SK-N-SH treated with all-trans-retinoic acid at 6 μM for 48 hours (cell line): ENCODE results near the gene TTC16.

Experiments used
- ATAC-seq: fragments of 200-7000 bp; cut with Tn5 transposase; 3 replicates; pipeline ENCODE4 v1.9.1; 2020; ENCODE audit warnings: mild to moderate bottlenecking, moderate library complexity
- ARNTL ChIP-seq: fragments of 450-650 bp; formaldehyde crosslinking; IDR thresholded peaks from 2 replicates; pipeline ENCODE4 v1.5.0; 2020; ENCODE audit warnings: low read depth, mild to moderate bottlenecking, moderate library complexity, borderline replicate concordance
- BACH2 ChIP-seq: fragments of 250-450 bp; sonication (Bioruptor Pico); IDR thresholded peaks from 2 replicates; pipeline ENCODE4 v1.9.0; 2021; ENCODE audit warnings: mild to moderate bottlenecking, borderline replicate concordance
- CREB5 ChIP-seq: fragments of 250-450 bp; sonication (Bioruptor Pico); IDR thresholded peaks from 2 replicates; pipeline ENCODE4 v1.5.1; 2020; ENCODE audit warnings: low read depth, mild to moderate bottlenecking, moderate library complexity
- CSDC2 ChIP-seq: fragments of 250-450 bp; sonication (Bioruptor Pico); IDR thresholded peaks from 2 replicates; pipeline ENCODE4 v1.5.0; 2020; ENCODE audit warnings: mild to moderate bottlenecking, moderate library complexity
- ESRRG ChIP-seq: fragments of 250-450 bp; sonication (Bioruptor Pico); IDR thresholded peaks from 2 replicates; pipeline ENCODE4 v1.6.1; 2021; ENCODE audit warnings: mild to moderate bottlenecking
- GLIS3 ChIP-seq: fragments of 250-450 bp; sonication (Bioruptor Pico); IDR thresholded peaks from 2 replicates; pipeline ENCODE4 v1.5.0; 2020; ENCODE audit warnings: mild to moderate bottlenecking, moderate library complexity
- ISL1 ChIP-seq: fragments of 250-450 bp; sonication (Bioruptor Pico); IDR thresholded peaks from 2 replicates; pipeline ENCODE4 v2.1.2; 2022; ENCODE audit warnings: mild to moderate bottlenecking, moderate library complexity
- OSR1 ChIP-seq: fragments of 250-450 bp; sonication (Bioruptor Pico); IDR thresholded peaks from 2 replicates; pipeline ENCODE4 v1.8.0; 2022; ENCODE audit warnings: moderate library complexity, mild to moderate bottlenecking, inconsistent platforms
- POU6F1 ChIP-seq: fragments of 250-450 bp; sonication (Bioruptor Pico); IDR thresholded peaks from 2 replicates; pipeline ENCODE4 v1.8.0; 2021; ENCODE audit warnings: low read depth, mild to moderate bottlenecking, moderate library complexity, borderline replicate concordance
- PPARA ChIP-seq: fragments of 250-450 bp; sonication (Bioruptor Pico); IDR thresholded peaks from 2 replicates; pipeline ENCODE4 v1.5.0; 2020; ENCODE audit warnings: mild to moderate bottlenecking, borderline replicate concordance
- RARB ChIP-seq: fragments of 250-450 bp; sonication (Bioruptor Pico); IDR thresholded peaks from 2 replicates; pipeline ENCODE4 v1.8.0; 2021; ENCODE audit warnings: mild to moderate bottlenecking, moderate library complexity
- SNAI2 ChIP-seq: fragments of 250-450 bp; sonication (Bioruptor Pico); IDR thresholded peaks from 2 replicates; pipeline ENCODE4 v1.5.0; 2020; ENCODE audit warnings: mild to moderate bottlenecking, moderate library complexity
- TCF4 ChIP-seq: fragments of 250-450 bp; sonication (Bioruptor Pico); IDR thresholded peaks from 2 replicates; pipeline ENCODE4 v1.8.0; 2021; ENCODE audit warnings: mild to moderate bottlenecking, moderate library complexity, borderline replicate concordance
- TOX ChIP-seq: fragments of 250-450 bp; sonication (Bioruptor Pico); IDR thresholded peaks from 2 replicates; pipeline ENCODE4 v1.8.0; 2021; ENCODE audit warnings: mild to moderate bottlenecking, moderate library complexity, borderline replicate concordance
- ZC3H10 ChIP-seq: fragments of 250-450 bp; sonication (Bioruptor Pico); IDR thresholded peaks from 2 replicates; pipeline ENCODE4 v1.5.1; 2021; ENCODE audit warnings: mild to moderate bottlenecking, moderate library complexity
- ZFP3 ChIP-seq: fragments of 250-450 bp; sonication (Bioruptor Pico); IDR thresholded peaks from 2 replicates; pipeline ENCODE4 v1.5.0; 2020; ENCODE audit warnings: mild to moderate bottlenecking, moderate library complexity
- ZFP30 ChIP-seq: fragments of 450-650 bp; formaldehyde crosslinking; IDR thresholded peaks from 2 replicates; pipeline ENCODE4 v1.5.0; 2022; ENCODE audit warnings: mild to moderate bottlenecking, moderate library complexity
- ZNF565 ChIP-seq: fragments of 450-650 bp; formaldehyde crosslinking; conservative IDR thresholded peaks from 2 replicates; pipeline ENCODE4 v1.5.0; 2020; ENCODE audit warnings: low read depth, mild to moderate bottlenecking, moderate library complexity
- ZNF70 ChIP-seq: fragments of 450-650 bp; formaldehyde crosslinking; IDR thresholded peaks from 2 replicates; pipeline ENCODE4 v1.5.0; 2020; ENCODE audit warnings: mild to moderate bottlenecking, moderate library complexity
- ZNF8 ChIP-seq: fragments of 450-650 bp; formaldehyde crosslinking; IDR thresholded peaks from 2 replicates; pipeline ENCODE4 v1.5.0; 2020; ENCODE audit warnings: mild to moderate bottlenecking, moderate library complexity
- TF ChIP-seq, protein P1 (sequence below): fragments of 250-450 bp; sonication (Bioruptor Pico); IDR thresholded peaks from 2 replicates; pipeline ENCODE4 v1.8.0; 2020; ENCODE audit warnings: mild to moderate bottlenecking, moderate library complexity, borderline replicate concordance
- TF ChIP-seq, protein P2 (sequence below): fragments of 250-450 bp; sonication (Bioruptor Pico); IDR thresholded peaks from 2 replicates; pipeline ENCODE4 v1.5.0; 2020; ENCODE audit warnings: mild to moderate bottlenecking, moderate library complexity

TTC16 gene

DNA sequence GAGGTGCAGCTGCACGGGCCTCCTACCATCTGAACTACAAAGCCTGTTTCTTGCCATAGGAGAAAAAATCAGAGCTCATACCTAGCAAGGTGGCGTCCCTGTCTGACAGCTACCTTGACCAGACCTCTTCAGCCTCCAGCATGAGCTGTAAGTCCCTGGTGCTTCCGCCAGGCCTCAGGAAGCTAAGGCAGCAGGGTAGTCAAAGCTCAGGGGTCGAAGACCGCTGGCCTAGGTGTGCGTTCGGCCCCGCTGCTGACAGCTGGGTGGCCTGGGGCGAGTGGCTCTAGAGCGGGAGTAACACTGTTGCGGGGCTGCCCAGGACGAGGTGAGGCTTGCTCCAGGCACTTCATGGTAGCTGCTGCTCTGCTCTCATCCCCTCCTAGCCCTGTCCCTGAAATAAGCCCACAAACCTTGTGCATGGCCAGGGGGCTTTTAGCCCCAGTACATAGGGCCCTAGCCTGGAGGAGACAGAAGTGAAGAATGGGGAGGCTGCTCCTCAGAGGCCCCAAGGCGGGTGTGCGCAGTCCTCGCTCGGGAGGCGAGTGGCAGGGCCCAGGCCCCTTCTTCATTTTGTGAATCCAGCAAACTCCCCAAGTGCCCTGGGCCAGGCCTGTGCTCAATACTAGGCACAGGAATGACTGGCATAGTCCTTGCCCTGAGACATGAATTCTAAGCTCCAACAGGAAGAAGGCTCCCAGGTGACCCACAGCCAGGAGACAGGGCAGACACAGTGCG, 13.8 kb downstream of the TTC16 start:
- TF ChIP-seq ARNTL, result no peak
- TF ChIP-seq, protein P1, sequence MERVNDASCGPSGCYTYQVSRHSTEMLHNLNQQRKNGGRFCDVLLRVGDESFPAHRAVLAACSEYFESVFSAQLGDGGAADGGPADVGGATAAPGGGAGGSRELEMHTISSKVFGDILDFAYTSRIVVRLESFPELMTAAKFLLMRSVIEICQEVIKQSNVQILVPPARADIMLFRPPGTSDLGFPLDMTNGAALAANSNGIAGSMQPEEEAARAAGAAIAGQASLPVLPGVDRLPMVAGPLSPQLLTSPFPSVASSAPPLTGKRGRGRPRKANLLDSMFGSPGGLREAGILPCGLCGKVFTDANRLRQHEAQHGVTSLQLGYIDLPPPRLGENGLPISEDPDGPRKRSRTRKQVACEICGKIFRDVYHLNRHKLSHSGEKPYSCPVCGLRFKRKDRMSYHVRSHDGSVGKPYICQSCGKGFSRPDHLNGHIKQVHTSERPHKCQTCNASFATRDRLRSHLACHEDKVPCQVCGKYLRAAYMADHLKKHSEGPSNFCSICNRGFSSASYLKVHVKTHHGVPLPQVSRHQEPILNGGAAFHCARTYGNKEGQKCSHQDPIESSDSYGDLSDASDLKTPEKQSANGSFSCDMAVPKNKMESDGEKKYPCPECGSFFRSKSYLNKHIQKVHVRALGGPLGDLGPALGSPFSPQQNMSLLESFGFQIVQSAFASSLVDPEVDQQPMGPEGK, result no peak
- TF ChIP-seq, protein P2, sequence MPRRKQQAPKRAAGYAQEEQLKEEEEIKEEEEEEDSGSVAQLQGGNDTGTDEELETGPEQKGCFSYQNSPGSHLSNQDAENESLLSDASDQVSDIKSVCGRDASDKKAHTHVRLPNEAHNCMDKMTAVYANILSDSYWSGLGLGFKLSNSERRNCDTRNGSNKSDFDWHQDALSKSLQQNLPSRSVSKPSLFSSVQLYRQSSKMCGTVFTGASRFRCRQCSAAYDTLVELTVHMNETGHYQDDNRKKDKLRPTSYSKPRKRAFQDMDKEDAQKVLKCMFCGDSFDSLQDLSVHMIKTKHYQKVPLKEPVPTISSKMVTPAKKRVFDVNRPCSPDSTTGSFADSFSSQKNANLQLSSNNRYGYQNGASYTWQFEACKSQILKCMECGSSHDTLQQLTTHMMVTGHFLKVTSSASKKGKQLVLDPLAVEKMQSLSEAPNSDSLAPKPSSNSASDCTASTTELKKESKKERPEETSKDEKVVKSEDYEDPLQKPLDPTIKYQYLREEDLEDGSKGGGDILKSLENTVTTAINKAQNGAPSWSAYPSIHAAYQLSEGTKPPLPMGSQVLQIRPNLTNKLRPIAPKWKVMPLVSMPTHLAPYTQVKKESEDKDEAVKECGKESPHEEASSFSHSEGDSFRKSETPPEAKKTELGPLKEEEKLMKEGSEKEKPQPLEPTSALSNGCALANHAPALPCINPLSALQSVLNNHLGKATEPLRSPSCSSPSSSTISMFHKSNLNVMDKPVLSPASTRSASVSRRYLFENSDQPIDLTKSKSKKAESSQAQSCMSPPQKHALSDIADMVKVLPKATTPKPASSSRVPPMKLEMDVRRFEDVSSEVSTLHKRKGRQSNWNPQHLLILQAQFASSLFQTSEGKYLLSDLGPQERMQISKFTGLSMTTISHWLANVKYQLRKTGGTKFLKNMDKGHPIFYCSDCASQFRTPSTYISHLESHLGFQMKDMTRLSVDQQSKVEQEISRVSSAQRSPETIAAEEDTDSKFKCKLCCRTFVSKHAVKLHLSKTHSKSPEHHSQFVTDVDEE (CRISPR knock-in tag), result no peak
- TF ChIP-seq BACH2, result no peak
- TF ChIP-seq ESRRG, result no peak
- no peak for TF ChIP-seq ZC3H10 (CRISPR knock-in tag)
- no peak for TF ChIP-seq ZNF8 (CRISPR knock-in tag)
- no peak for TF ChIP-seq SNAI2
- TF ChIP-seq ZNF565, result no peak
- TF ChIP-seq RARB (CRISPR knock-in tag), result no peak
- TF ChIP-seq CSDC2 (CRISPR knock-in tag), result no peak
- TF ChIP-seq GLIS3 (CRISPR knock-in tag), result no peak
- no peak for TF ChIP-seq TCF4
- TF ChIP-seq POU6F1 (CRISPR knock-in tag), result no peak
- TF ChIP-seq ISL1 (CRISPR knock-in tag), result no peak
- TF ChIP-seq ZFP3 (CRISPR knock-in tag), result no peak
- TF ChIP-seq PPARA (CRISPR knock-in tag), result no peak
- TF ChIP-seq ZFP30 (CRISPR knock-in tag), result no peak
- no peak for TF ChIP-seq OSR1 (CRISPR knock-in tag)
- ATAC-seq, result no peak

DNA sequence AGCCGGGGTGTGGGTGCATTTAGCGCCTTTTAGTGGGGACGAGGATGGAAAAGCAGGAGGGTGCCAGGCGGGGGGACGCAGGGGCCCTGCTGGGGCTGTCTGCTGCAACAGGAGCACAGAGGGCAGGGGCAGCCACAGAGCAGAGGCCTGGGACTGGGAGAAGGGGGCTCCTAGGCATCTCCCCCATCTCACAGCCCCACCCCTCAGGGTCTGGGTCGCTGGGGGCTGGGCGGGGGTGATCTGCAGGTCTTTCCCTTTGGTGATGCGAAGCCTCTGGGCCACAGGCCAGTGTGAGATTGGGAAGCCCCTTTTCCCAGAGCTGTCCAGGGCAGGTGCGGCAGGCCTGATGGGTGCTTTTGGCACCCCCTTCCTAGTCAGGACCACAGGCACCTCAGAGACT, 14.4 kb downstream of the TTC16 start:
- no peak for ATAC-seq
- TF ChIP-seq ZFP30 (CRISPR knock-in tag) (no peak), CREB5 (CRISPR knock-in tag) (no peak), ESRRG (no peak), SNAI2 (no peak), ZFP3 (CRISPR knock-in tag) (no peak), ARNTL (no peak), OSR1 (CRISPR knock-in tag) (no peak), ZNF8 (CRISPR knock-in tag) (no peak), ZNF70 (no peak), TCF4 (no peak), GLIS3 (CRISPR knock-in tag) (no peak), TOX (CRISPR knock-in tag) (no peak)
- TF ChIP-seq, protein P1, result no peak
